Measurements from ENCODE around the gene PSMD14. TPM values are rescaled to one million over a fixed set of nuclear protein-coding genes. Genes with fewer than 3 reads are reported as not detected.
A peak's percentile ranks its signal among the peaks of the same experiment; 100 is the strongest.

Gene PSMD14
- total RNA-seq, 1 donor from 2014 or later = 39.1 TPM

DNA sequence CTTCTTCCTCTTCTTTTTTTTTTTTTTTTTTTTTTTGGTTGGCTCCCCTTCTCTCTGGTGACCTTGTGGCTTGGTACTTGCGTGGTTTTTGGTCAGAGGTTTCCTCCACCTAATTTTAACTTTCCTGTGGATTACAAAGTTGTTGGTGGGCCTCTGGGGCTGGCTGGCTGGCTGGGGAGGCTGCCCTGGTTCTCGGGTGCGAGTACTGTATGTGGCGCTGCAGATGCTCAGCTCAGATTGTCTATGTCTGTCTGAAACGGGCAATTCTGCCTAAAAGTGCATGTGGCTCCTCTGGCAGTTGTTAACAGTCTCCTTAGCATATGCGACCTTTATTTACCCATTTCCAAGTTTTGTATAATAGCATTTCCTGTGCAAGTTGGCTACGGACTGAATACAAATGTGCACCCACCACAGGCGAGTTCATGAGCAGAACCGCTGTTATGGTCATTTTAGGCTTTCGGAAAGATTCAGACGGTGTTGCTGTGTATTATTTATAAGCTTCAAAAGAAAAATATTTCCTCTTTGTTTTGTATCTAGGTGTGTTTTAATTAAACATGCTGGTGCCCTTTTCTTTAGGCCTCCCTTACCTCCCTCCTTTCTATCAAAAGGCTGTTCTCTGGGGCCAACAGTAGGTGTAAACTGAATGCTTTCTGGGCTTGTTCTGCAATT, 112.3 kb downstream of the PSMD14 start:
- ATAC-seq = no peak

- no peak for ATAC-seq
These were observed 113.5 kb downstream of the PSMD14 start for GRCh38 chr2:161421686-161422085.

GRCh38 chr2:161422816-161423403, 114.7 kb downstream of the PSMD14 start:
- ATAC-seq = no peak

GRCh38 chr2:161423421-161424393, 115.5 kb downstream of the PSMD14 start:
- peak; percentile 46 for ATAC-seq

GRCh38 chr2:161424394-161424769, 116.2 kb downstream of the PSMD14 start:
- ATAC-seq = no peak

DNA sequence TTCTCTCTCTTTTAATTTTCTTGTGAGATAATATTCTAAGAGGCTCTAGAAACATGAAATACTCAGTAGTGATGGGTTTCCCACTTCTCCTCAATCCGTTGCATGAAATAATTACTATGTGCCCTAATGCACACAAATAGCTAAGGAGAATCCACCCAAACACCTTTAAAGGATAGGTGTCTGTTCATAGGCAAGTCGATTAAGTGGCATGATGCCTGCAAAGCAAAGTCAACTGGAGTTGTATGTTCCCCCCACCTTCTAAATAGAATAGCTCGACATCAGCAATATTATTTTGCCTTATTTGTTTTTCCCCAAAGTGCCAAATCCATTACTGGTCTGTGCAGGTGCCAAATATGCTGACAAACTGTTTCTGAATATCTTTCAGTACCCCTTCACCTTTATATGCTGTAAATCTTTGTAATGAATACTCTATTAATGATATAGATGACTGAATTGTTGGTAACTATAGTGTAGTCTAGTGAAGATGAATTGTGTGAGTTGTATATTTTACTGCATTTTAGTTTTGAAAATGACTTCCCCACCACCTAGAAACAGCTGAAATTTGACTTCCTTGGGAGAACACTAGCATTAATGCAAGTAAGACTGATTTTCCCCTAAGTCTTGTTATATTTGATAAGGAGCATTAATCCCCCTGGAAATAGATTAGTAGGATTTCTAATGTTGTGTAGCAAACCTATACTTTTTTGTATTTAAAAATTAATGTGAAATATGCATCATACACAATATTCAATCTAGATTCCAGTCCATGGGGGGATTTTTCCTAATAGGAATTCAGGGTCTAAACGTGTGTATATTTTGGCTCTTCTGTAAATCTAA, 116.9 kb downstream of the PSMD14 start:
- no peak for ATAC-seq

DNA sequence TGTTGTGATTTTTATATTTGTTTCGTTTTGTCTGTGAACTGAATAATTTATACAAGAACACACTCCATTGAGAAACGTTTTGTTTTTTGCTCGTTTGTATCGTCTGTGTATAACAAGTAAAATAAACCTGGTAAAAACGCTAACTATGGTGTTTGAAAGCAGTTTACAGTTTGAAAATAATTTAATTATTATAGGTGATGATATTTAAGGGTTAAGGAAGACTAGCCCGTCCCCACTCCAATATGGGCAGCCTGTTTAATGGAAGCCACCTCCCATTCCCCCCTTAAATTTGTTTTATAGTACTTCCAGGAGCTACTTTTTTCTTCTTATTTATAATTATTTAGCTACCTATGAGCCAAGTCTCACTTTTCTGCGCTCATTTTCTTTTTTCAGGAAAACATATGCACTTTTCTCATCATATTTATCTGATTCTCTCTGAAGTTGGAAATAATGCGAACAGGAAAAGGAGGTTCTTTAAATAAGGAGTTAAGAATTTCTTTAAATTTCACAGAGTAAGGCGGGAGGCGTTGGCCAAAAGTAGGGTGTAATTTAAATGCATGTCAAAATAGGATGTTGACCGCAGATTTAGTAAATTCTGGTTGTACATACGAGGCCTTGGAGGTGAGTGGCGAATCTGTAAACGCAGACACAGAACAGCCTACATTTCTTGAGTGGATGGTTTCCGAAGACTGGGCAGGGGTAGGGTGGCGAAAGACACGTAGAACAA, 117.7 kb downstream of the PSMD14 start:
- ATAC-seq = no peak

- no peak for ATAC-seq
These were observed 118.3 kb downstream of the PSMD14 start for GRCh38 chr2:161426455-161426921.

- no peak for ATAC-seq
These were observed 118.9 kb downstream of the PSMD14 start for GRCh38 chr2:161426922-161427663.

DNA sequence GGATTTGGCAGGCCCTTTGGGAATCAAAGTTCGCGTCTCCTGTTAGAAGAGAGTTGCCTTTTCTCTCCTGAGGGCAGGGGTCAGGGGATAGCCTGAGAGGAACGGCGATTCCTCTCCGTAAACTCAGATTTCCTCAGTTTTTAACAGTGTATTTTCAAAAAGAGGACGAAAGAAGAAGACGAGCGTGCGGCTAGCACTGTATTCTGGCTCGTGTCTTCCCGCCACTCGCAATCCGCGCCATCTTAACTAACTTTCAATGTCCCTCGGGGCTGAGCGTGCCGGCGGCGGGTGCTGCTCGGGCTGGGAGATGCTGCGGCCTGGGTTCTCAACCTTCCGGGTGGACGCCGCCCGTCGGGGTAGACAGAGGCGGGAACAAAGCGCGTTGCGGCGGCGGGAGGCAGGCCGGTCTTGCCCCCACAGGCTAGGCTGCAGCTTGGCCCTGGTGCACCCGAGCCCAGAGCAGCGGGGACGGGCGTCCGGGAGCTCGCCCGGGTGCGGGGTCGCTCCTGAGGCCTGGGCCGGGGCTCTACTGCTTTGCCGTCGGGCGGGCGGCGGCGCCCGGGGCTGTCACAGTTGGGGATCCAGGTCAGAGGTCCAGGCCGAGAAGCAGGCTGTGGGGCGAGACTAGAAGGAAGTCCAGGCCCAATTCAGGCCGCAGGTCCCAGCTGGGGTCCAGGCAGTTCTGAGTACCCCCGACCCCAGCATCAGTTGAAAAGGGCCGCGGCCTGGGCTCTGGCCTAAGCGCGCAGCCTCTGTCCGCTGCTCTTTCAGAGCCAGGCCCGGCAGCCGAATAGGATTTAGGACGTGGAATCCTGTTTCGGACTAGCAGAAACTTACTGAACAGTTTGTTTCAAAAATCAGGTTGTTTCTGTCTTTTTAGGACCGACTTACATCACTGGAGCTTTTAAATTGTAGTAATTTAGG, 119.7 kb downstream of the PSMD14 start:
- ATAC-seq = no peak

GRCh38 chr2:161430386-161430785, 122.2 kb downstream of the PSMD14 start:
- ATAC-seq = no peak

- ATAC-seq = no peak
These were observed 123.9 kb downstream of the PSMD14 start for GRCh38 chr2:161432107-161432506.

DNA sequence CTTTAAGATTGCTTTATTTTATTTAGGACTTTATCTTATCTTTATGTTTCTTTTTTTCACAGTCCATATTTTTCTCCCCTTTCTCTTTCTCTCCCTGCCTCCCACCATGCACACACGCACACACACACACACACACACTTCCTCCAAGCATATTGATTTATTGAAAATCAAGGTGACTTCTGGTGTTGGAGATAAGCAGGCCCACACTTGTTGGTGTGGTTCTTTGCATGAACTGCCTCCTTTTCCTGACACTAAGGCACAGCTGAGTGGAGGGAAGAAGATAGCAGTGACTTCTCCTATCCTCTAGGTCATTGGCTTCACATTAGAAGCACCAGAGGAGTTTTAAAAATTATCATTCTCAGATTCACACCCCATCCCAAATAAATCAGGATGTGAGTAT, 125.9 kb downstream of the PSMD14 start:
- ATAC-seq = no peak

DNA sequence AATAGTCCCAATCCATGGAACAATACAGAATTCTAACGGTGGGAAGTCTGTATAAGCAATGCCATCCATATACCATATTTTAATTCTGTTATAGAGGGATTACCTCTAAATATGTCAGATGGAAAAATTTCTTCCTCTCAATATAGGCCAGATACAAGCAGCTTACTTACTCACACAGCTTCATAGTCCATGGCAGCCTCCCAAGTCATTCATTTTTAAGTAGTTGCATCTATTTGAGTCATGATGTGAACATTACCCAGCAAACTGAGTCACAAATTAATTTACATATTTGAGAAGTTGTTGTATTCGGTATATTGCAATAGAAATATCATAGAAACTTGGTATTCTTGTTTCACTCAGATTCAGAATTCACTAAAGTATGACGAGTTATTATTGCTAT, 128.2 kb downstream of the PSMD14 start:
- ATAC-seq = peak; percentile 41

DNA sequence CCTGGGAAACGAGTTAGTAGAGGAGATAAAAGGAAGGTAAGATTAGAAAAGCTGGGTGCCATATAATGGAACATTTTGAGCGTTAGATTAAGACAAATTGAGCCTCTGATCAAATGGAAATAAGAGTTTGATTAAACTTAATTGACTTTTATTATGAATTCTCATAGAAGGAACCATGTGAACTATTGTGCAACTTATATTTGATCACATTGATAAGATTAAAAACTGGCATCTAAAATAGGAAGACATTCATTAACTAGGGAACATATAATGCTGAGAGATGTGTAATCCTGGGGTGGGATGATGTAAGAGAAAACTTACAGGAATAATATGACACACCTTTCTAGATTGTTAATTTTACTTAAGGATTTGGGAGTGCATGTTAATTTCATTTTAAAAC, 130.4 kb downstream of the PSMD14 start:
- no peak for ATAC-seq

GRCh38 chr2:161445097-161445496, 136.9 kb downstream of the PSMD14 start:
- ATAC-seq = no peak

DNA sequence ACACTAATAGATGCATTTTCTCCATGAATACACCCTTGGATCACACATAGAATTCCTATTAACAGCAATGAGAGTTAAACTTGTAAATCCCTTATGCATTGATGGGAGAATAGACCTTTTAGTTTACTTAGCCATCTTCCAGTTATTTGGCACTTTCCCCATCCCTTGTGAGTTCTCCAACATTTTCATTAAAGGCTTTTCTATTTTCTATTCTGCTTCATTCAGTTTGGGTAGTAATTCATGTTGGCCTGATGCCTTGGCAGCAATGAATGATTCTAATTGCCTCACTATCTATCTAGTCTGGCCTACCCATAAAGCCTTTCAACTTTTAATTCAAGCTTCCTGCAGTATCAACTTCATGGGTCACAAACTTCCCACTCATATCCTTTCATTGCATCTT, 140.2 kb downstream of the PSMD14 start:
- ATAC-seq = no peak
